Measurements from ENCODE around the gene RAB6B.

RAB6B gene

GRCh38 chr3:133776794-133777438 is 118.8 kb downstream of the RAB6B start:
- Histone ChIP-seq H3K27ac (no peak overlapping the region), H3K4me3 (no peak overlapping the region)
- TF ChIP-seq CTCF (IDR thresholded peaks at IDR 0.05), result no peak
- DNase-seq (ENCODE audit: low spot score), result no peak

- no peak overlapping the region for H3K4me3 ChIP-seq
- no peak for TF ChIP-seq CTCF (IDR thresholded peaks at IDR 0.05)
- H3K27ac ChIP-seq, result no peak overlapping the region
- no peak for DNase-seq (ENCODE audit: low spot score)
Measured at GRCh38 chr3:133775835-133776234, 119.8 kb downstream of the RAB6B start.

DNA sequence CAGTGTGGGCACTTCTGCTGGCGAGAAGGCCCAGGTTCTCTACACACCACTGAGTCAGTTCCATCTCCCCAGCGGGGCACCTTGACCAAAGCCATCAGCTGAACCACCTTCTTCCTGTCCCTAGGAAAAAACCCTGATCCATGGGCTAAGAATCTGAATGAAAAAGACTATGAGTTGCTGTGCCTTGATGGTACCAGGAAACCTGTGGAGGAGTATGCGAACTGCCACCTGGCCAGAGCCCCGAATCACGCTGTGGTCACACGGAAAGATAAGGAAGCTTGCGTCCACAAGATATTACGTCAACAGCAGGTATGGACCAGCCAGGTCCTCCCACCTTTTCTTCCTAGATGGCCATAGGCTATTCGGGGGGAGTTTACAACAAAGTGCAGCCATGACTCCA is 120.4 kb downstream of the RAB6B start:
- no peak for DNase-seq (ENCODE audit: low spot score)
- no peak for TF ChIP-seq CTCF (IDR thresholded peaks at IDR 0.05)
- no peak overlapping the region for H3K4me3 ChIP-seq
- H3K27ac ChIP-seq, result no peak overlapping the region

Measured in coronary artery (tissue), 2 donors.